Stimulated activated CD4-positive, alpha-beta T cell treated with anti-CD3 and anti-CD28 coated beads, Interleukin-15, amount 100 ng/mL, for 24 hours (primary cell): ENCODE results near the gene MICAL2.

Experiments
- DNase-seq: peaks from one replicate; pipeline ENCODE4 v3.0.0-alpha.2; 2020

The MICAL2 gene

GRCh38 chr11:12192794-12193514 lies 82.6 kb downstream of the MICAL2 start:
- DNase-seq, result no peak

- DNase-seq, result no peak
These were observed 83.3 kb downstream of the MICAL2 start for GRCh38 chr11:12193515-12194336.

GRCh38 chr11:12195768-12196167 lies 85.4 kb downstream of the MICAL2 start:
- DNase-seq, result peak; percentile 64

- no peak for DNase-seq
These were observed 85.9 kb downstream of the MICAL2 start for GRCh38 chr11:12196308-12196707.

- no peak for DNase-seq
These were observed 86.5 kb downstream of the MICAL2 start for GRCh38 chr11:12196872-12197271.

GRCh38 chr11:12198251-12199222 lies 88.1 kb downstream of the MICAL2 start:
- no peak for DNase-seq

GRCh38 chr11:12199231-12199948 lies 89.0 kb downstream of the MICAL2 start:
- DNase-seq, result no peak

GRCh38 chr11:12200279-12200990 lies 90.0 kb downstream of the MICAL2 start:
- peak; percentile 65 for DNase-seq

- no peak for DNase-seq
These were observed 90.9 kb downstream of the MICAL2 start for GRCh38 chr11:12200991-12201985.

GRCh38 chr11:12202661-12203310 lies 92.4 kb downstream of the MICAL2 start:
- DNase-seq, result no peak

- DNase-seq, result no peak
These were observed 94.1 kb downstream of the MICAL2 start for GRCh38 chr11:12204506-12204905.

GRCh38 chr11:12205330-12205729 lies 94.9 kb downstream of the MICAL2 start:
- DNase-seq, result no peak

GRCh38 chr11:12206529-12206928 lies 96.1 kb downstream of the MICAL2 start:
- DNase-seq, result no peak

GRCh38 chr11:12207384-12208150 lies 97.2 kb downstream of the MICAL2 start:
- peak; percentile 76 for DNase-seq

- DNase-seq, result no peak
These were observed 98.7 kb downstream of the MICAL2 start for GRCh38 chr11:12209096-12209495.

- no peak for DNase-seq
These were observed 99.8 kb downstream of the MICAL2 start for GRCh38 chr11:12210200-12210599.

GRCh38 chr11:12211331-12212065 lies 101.1 kb downstream of the MICAL2 start:
- no peak for DNase-seq

- no peak for DNase-seq
These were observed 101.9 kb downstream of the MICAL2 start for GRCh38 chr11:12212174-12212820.
